ENCODE results near the gene NPEPL1. TPM values are rescaled to one million over a fixed set of nuclear protein-coding genes. Genes with fewer than 3 reads are reported as not detected.
A peak's percentile ranks its signal among the peaks of the same experiment; 100 is the strongest.

The NPEPL1 gene
- total RNA-seq, 1 experiment from 2014 or later, result 41.9 TPM

DNA sequence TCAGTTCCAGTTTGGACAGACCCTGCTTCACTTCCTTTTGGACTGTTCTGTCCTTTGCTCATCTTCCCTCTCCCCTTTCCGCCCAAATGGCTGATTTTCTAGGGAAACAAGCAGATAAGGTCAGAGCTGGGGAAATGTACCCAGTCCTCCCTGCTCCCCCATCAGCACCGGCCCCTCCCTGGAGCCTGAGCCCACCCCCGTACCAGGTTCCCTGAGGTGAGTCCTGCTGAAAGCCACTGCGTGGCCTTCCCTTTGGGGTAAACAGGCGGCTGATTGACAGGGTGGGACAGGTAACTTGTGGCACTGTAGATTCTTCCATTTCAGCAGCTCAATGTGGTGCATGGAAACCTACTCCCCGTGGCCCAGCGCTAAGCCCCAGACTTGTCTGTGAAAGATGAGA lies 70.5 kb downstream of the NPEPL1 start:
- Histone ChIP-seq H3K4me1 (no peaks in the 10 kb centered on the region), H3K4me3 (ENCODE audit: low read depth, low read length) (no peak overlapping the region), H3K9me3 (no peaks in the 10 kb centered on the region), H3K27me3 (replicated peaks; ENCODE audit: control insufficient read depth, insufficient read depth, low read length) (peaks cover 7% of the 10 kb centered on the region), H3K36me3 (ENCODE audit: control insufficient read depth, insufficient read depth, low read length) (no peaks in the 10 kb centered on the region)
- Mint-ChIP-seq H3K4me3 (ENCODE audit: unreplicated experiment) (no peak overlapping the region), H3K36me3 (ENCODE audit: insufficient read depth, unreplicated experiment) (no peaks in the 10 kb centered on the region), H3K27me3 (ENCODE audit: insufficient read depth, unreplicated experiment) (peaks cover 41% of the 10 kb centered on the region), H3K9me3 (ENCODE audit: unreplicated experiment) (no peaks in the 10 kb centered on the region), H3K27ac (ENCODE audit: unreplicated experiment) (no peak overlapping the region), H3K4me1 (ENCODE audit: low read depth, unreplicated experiment) (no peaks in the 10 kb centered on the region)
- intact Hi-C loops (cut with micrococcal nuclease; ENCODE audit: unreplicated experiment), result no loop called here
- peak in 1 of 2 experiments; percentile 32 for DNase-seq
- POLR2A ChIA-PET, result no interaction called here
- no TSS peak for BruUV-seq (replicated peaks)
- CTCF ChIA-PET, result no interaction called here
- TF ChIP-seq, protein P1, sequence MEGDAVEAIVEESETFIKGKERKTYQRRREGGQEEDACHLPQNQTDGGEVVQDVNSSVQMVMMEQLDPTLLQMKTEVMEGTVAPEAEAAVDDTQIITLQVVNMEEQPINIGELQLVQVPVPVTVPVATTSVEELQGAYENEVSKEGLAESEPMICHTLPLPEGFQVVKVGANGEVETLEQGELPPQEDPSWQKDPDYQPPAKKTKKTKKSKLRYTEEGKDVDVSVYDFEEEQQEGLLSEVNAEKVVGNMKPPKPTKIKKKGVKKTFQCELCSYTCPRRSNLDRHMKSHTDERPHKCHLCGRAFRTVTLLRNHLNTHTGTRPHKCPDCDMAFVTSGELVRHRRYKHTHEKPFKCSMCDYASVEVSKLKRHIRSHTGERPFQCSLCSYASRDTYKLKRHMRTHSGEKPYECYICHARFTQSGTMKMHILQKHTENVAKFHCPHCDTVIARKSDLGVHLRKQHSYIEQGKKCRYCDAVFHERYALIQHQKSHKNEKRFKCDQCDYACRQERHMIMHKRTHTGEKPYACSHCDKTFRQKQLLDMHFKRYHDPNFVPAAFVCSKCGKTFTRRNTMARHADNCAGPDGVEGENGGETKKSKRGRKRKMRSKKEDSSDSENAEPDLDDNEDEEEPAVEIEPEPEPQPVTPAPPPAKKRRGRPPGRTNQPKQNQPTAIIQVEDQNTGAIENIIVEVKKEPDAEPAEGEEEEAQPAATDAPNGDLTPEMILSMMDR (IDR thresholded peaks at IDR 0.05; ENCODE audit: insufficient read depth in 1 of 2, low read depth in 1 of 2, low read length in 1 of 2, severe bottlenecking in 1 of 2, unreplicated experiment in 1 of 2), result no peak

Other genes starting within 250 kb of the NPEPL1 start
- gene APCDD1L, start 177.4 kb upstream of the NPEPL1 start, total RNA-seq (2022), result not detected in 2 replicates
- gene STX16, start 41.5 kb upstream of the NPEPL1 start, total RNA-seq (2022), result 82.2 and 97.0 TPM in 2 replicates
- 4.2 and 5.1 TPM in 2 replicates for gene GNAS-AS1, start 158.1 kb downstream of the NPEPL1 start, total RNA-seq (2022)
- gene GNAS, start 159.9 kb downstream of the NPEPL1 start, total RNA-seq (2022), result 1,877 and 1,936 TPM in 2 replicates

Data from Caco-2 (cell line).